Thoracic aorta (tissue), 2 donors: ENCODE data around the gene HSD17B13. TPM values are rescaled to one million over a fixed set of nuclear protein-coding genes. Genes with fewer than 3 reads are reported as not detected.

Experiments used
- ATAC-seq: fragments of 150-250 bp; one replicate; pipeline ENCODE4 v1.8.0; 2017; ENCODE audit warnings: low read depth; ENCODE audit not compliant: insufficient number of reproducible peaks, low FRiP score
- DNase-seq: peaks from one replicate; pipeline ENCODE4 v3.0.0-alpha.2; 2020; ENCODE audit warnings: low spot score
- H3K27ac ChIP-seq, 2 donors: fragments of 200-600 bp; sonication (generic); 1 replicate in 1 of 2; 2 replicates in 1 of 2; pipeline ENCODE4 v1.5.1; 2016; ENCODE audit warnings: mild to moderate bottlenecking in 2 of 2, moderate library complexity in 2 of 2
- H3K27me3 ChIP-seq: fragments of 200-600 bp; sonication (generic); replicated peaks from 2 replicates; pipeline ENCODE4 v1.6.0; 2016; ENCODE audit warnings: mild to moderate bottlenecking; ENCODE audit not compliant: insufficient read depth
- H3K36me3 ChIP-seq: fragments of 200-600 bp; sonication (generic); one replicate; pipeline ENCODE4 v1.5.1; 2016
- H3K4me1 ChIP-seq, 2 donors: fragments of 200-600 bp; sonication (generic); 1 replicate in 1 of 2; 2 replicates in 1 of 2; pipeline versions ENCODE4 v1.5.1 to v1.6.0; 2016; ENCODE audit warnings: low read depth in 2 of 2, mild to moderate bottlenecking in 1 of 2; ENCODE audit not compliant: control insufficient read depth in 1 of 2
- H3K4me3 ChIP-seq: fragments of 200-600 bp; sonication (generic); 2 replicates; pipeline ENCODE4 v1.5.1; 2016; ENCODE audit warnings: mild to moderate bottlenecking
- H3K9me3 ChIP-seq: fragments of 200-600 bp; sonication (generic); 2 replicates; pipeline ENCODE4 v1.5.1; 2016
- total RNA-seq, 2 donors: library from RNA; depleted of rRNA; stranded (reverse); fragments of >200 nt; gene quantifications; one replicate each; pipeline versions ENCODE4 v1.1.0 to v1.2.3, GENCODE V29; 2016
- TF ChIP-seq, protein P1 (sequence below): fragments of 200-600 bp; sonication (generic); IDR thresholded peaks from one replicate; pipeline ENCODE4 v1.5.1; 2019; ENCODE audit warnings: antibody characterized with exemption

The HSD17B13 gene
- total RNA-seq, 2 donors from 2014 or later = 0.54 to 0.71 TPM

DNA sequence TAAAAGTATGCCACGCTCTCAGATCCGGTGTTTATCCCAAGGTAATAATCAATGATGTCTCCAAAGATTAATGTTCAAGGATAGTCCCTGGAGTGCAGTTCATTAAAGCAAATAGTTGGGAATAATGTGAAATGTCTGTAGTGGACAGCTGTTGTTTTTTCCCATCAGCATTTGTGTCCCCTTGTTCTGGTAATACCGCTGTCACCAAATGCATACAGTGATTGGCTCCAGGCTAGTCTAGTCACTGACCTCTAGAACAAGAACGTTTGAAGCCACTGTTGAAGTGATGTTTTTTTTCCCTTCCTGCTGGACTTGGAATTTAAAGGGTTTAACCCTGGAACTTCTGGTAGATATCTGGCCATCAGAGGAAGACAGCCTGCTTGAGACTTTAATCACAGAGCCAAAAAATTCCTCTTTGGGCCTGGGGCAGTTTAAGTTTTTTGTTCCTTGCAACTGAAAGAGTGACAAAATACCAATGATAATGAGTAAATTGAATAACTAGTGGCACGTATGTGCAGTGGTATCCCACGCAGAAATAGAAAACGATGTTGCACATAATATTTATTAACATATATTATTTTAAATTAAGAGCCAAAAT lies 37.8 kb upstream of the HSD17B13 start:
- Histone ChIP-seq H3K9me3 (no peaks in the 10 kb centered on the region), H3K4me3 (no peak overlapping the region), H3K36me3 (peaks cover 17% of the 10 kb centered on the region), H3K4me1 (no peaks in the 10 kb centered on the region), H3K27ac (no peak overlapping the region), H3K27me3 (no peaks in the 10 kb centered on the region)
- TF ChIP-seq, protein P1, sequence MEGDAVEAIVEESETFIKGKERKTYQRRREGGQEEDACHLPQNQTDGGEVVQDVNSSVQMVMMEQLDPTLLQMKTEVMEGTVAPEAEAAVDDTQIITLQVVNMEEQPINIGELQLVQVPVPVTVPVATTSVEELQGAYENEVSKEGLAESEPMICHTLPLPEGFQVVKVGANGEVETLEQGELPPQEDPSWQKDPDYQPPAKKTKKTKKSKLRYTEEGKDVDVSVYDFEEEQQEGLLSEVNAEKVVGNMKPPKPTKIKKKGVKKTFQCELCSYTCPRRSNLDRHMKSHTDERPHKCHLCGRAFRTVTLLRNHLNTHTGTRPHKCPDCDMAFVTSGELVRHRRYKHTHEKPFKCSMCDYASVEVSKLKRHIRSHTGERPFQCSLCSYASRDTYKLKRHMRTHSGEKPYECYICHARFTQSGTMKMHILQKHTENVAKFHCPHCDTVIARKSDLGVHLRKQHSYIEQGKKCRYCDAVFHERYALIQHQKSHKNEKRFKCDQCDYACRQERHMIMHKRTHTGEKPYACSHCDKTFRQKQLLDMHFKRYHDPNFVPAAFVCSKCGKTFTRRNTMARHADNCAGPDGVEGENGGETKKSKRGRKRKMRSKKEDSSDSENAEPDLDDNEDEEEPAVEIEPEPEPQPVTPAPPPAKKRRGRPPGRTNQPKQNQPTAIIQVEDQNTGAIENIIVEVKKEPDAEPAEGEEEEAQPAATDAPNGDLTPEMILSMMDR = no peak
- ATAC-seq (no peak), DNase-seq (no peak)

DNA sequence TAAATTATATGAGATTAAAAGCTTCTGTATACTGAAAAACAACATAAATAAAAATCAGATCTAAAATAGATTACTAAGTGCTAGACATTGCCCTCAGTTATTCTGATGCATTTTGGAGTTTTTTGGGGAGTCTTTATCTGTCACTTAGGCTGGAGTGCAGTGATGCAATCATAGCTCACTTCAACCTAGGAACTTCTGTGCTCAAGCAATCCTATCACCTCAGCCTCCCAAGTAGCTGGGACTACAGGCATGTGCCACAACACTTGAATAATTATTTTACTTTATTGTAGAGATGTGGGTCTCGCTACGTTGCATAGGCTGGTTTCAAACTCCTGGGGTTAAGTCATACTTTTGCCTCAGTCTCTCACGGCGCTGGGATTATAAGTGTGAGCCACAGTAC lies 36.6 kb upstream of the HSD17B13 start:
- Histone ChIP-seq H3K9me3 (no peaks in the 10 kb centered on the region), H3K27ac (no peak overlapping the region), H3K36me3 (peaks cover 11% of the 10 kb centered on the region), H3K4me1 (peaks cover 6 to 11% of the 10 kb centered on the region in 2 donors), H3K4me3 (no peak overlapping the region), H3K27me3 (no peaks in the 10 kb centered on the region)
- DNase-seq (no peak), ATAC-seq (no peak)
- TF ChIP-seq, protein P1 = no peak

DNA sequence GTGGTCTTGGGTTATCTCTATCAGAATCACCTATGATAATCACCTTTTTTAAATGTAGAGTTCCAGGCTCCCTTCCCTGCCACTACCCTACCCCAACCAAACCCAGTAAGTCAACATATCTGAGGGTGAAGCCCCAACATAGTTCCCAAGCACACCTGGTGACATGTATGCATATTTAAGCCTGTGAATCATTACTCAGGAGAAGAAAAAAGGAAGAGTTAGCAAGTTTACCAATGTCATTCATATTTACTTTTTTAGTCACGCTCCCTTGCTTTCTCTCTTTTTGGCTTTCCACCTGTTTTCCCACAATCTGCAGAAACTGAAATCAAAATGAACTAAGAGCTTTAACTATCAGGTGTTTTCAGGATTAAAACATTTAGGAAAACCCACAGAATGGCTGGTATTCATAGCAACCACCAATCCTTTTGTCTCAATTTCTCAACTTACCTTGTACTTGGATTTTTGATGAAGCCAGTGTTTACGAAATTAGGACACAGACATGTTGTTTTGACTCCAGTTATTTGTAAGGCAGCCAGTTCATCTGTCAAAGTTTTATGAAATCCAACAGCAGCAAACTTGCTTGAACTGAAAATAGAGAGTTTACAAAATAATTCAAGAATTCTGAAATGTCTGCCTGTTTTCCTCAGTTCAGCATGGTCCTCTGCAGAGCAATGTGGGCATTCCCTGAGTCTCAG lies 34.3 kb upstream of the HSD17B13 start:
- H3K4me1 ChIP-seq = peaks cover 7 to 17% of the 10 kb centered on the region in 2 donors
- H3K27me3 ChIP-seq = no peaks in the 10 kb centered on the region
- H3K4me3 ChIP-seq = no peak overlapping the region
- TF ChIP-seq, protein P1 = no peak
- no peak for ATAC-seq
- H3K36me3 ChIP-seq = peaks cover 3% of the 10 kb centered on the region
- no peak for DNase-seq
- no peaks in the 10 kb centered on the region for H3K9me3 ChIP-seq
- H3K27ac ChIP-seq = no peak overlapping the region

DNA sequence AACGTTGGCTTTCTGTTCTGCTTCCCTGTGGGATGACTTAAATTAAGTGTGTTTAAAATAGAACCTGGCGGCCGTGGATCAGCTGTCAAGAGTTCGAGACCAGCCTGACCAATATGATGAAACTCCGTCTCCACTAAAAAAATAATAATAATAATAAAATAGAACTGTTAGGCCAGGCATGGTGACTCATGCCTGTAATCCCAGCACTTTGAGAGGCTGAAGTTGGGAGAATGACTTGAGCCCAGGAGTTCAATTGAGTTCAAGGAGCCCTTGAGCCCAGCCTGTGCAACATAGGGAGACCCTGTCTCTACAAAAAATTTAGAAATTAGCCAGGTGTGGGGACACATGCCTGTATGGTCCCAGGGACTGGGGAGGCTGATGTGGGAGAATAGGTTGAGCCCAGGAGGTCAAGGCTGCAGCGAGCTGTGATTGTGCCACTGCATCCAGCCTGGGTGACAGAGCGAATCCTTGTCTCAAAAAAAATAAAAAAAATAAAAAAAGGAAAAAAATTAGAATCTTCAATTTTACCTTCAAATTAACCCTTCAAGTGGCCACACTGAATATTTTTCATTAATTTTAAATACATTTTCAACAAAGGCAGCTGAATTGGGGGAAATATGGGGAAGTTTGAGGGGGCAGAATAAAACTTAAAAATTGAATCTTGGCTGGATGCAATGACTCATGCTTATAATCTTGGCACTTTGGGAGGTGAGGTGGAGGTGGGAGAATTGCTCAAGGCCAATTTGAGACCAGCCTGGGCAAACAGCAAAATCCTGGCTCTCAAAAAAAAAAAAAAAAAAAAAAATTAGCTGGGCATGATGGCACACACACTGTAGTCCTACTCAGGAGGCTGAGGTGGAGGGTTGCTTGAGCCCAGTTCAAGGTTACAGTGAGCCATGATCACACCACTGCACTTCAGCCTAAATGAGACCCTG lies 31.8 kb upstream of the HSD17B13 start:
- H3K4me1 ChIP-seq = peaks cover 7 to 17% of the 10 kb centered on the region in 2 donors
- H3K36me3 ChIP-seq = no peaks in the 10 kb centered on the region
- DNase-seq (no peak), ATAC-seq (peak; percentile 94)
- no peaks in the 10 kb centered on the region for H3K9me3 ChIP-seq
- H3K4me3 ChIP-seq = peak overlapping the region; percentile 30
- no peaks in the 10 kb centered on the region for H3K27me3 ChIP-seq
- H3K27ac ChIP-seq = peak overlapping the region; percentile 65 to 74
- TF ChIP-seq, protein P1 = no peak

DNA sequence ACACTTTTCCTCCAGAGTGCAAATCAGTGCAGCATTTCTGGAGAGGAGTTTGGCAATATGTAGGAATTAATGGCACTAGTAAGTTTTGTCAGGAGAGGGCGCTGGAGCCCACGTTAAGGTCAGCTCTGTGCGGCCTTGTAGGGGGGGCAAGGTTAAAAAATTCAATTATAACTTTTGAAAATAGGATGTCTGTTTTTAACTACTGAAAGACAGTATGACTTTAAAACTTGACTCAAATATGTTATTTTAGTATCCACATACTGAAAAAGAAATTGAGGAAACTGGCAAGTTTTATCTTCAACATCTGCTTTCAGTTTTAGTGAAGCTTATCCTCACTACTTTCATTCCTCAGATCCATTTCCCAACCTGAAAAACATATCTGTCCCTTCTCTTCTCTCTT lies 30.9 kb upstream of the HSD17B13 start:
- DNase-seq = no peak
- TF ChIP-seq, protein P1 = peak; percentile 43

More for the DNA sequence above, 30.9 kb upstream of the HSD17B13 start:
- H3K27me3 ChIP-seq = no peaks in the 10 kb centered on the region
- peak; percentile 86 for ATAC-seq
- no peaks in the 10 kb centered on the region for H3K9me3 ChIP-seq
- no peaks in the 10 kb centered on the region for H3K36me3 ChIP-seq
- H3K4me1 ChIP-seq = peaks cover 7 to 17% of the 10 kb centered on the region in 2 donors
- H3K27ac ChIP-seq = peak overlapping the region; percentile 65 to 74
- peak overlapping the region; percentile 30 for H3K4me3 ChIP-seq
